H9 (cell line): Measurements from ENCODE around the gene TMEM92. TPM values are rescaled to one million over a fixed set of nuclear protein-coding genes. Genes with fewer than 3 reads are reported as not detected.

Experiments
- DNase-seq: peaks from one replicate; pipeline ENCODE4 v3.0.0-alpha.2; 2017
- H2AFZ ChIP-seq: one replicate; pipeline ENCODE4 v1.6.1; 2013; ENCODE audit warnings: mild to moderate bottlenecking, low read length, control low read depth, moderate library complexity
- H2AK5ac ChIP-seq: 2 replicates; pipeline ENCODE4 v1.6.1; 2013; ENCODE audit warnings: low read length, control low read depth, mixed read lengths; ENCODE audit not compliant: insufficient read length
- H2BK120ac ChIP-seq: one replicate; pipeline ENCODE4 v1.6.1; 2013; ENCODE audit warnings: low read depth, mild to moderate bottlenecking, low read length, control low read depth, inconsistent platforms; ENCODE audit not compliant: poor library complexity, severe bottlenecking
- H2BK12ac ChIP-seq: 2 replicates; pipeline ENCODE4 v1.6.1; 2013; ENCODE audit warnings: low read length, control low read depth, mixed read lengths, low read depth; ENCODE audit not compliant: insufficient read length
- H2BK15ac ChIP-seq: 2 replicates; pipeline ENCODE4 v1.6.1; 2013; ENCODE audit warnings: low read depth, low read length, control low read depth
- H2BK20ac ChIP-seq: one replicate; pipeline ENCODE4 v1.6.1; 2013; ENCODE audit warnings: low read depth, mild to moderate bottlenecking, low read length, control low read depth, inconsistent platforms; ENCODE audit not compliant: poor library complexity, severe bottlenecking
- H2BK5ac ChIP-seq: 2 replicates; pipeline ENCODE4 v1.6.1; 2013; ENCODE audit warnings: low read length, control low read depth, mixed read lengths; ENCODE audit not compliant: insufficient read length
- H3K14ac ChIP-seq: 2 replicates; pipeline ENCODE4 v1.6.1; 2013; ENCODE audit warnings: low read length, control low read depth; ENCODE audit not compliant: insufficient read depth
- H3K18ac ChIP-seq: 2 replicates; pipeline ENCODE4 v1.6.1; 2013; ENCODE audit warnings: low read depth, mild to moderate bottlenecking, mixed read lengths, low read length, control low read depth; ENCODE audit not compliant: insufficient read length
- H3K23ac ChIP-seq: 2 replicates; pipeline ENCODE4 v1.6.1; 2013; ENCODE audit warnings: low read length, control low read depth, mixed read lengths, low read depth; ENCODE audit not compliant: insufficient read length
- H3K23me2 ChIP-seq: 2 replicates; pipeline ENCODE4 v1.6.1; 2013; ENCODE audit warnings: low read depth, mild to moderate bottlenecking, mixed read lengths, low read length, control low read depth; ENCODE audit not compliant: insufficient read length, poor library complexity, severe bottlenecking
- H3K27ac ChIP-seq: 2 replicates; pipeline ENCODE4 v1.5.1; 2013; ENCODE audit warnings: low read length, control low read depth, mixed read lengths, low read depth; ENCODE audit not compliant: insufficient read length
- H3K27me3 ChIP-seq: 2 replicates; pipeline ENCODE4 v1.6.1; 2013; ENCODE audit warnings: low read length, control low read depth, inconsistent platforms; ENCODE audit not compliant: insufficient read depth
- H3K4ac ChIP-seq: 2 replicates; pipeline ENCODE4 v1.6.1; 2013; ENCODE audit warnings: low read depth, mild to moderate bottlenecking, control low read depth, inconsistent platforms, low read length, moderate library complexity
- H3K4me1 ChIP-seq: 2 replicates; pipeline ENCODE4 v1.6.1; 2013; ENCODE audit warnings: low read length, control low read depth, inconsistent platforms; ENCODE audit not compliant: insufficient read depth
- H3K4me2 ChIP-seq: 2 replicates; pipeline ENCODE4 v1.6.1; 2013; ENCODE audit warnings: low read length, control low read depth, mixed read lengths; ENCODE audit not compliant: insufficient read length, insufficient read depth
- H3K56ac ChIP-seq: 2 replicates; pipeline ENCODE4 v1.6.1; 2013; ENCODE audit warnings: low read depth, mild to moderate bottlenecking, mixed read lengths, low read length, control low read depth; ENCODE audit not compliant: insufficient read length
- H3K79me1 ChIP-seq: 2 replicates; pipeline ENCODE4 v1.6.1; 2013; ENCODE audit warnings: low read depth, mild to moderate bottlenecking, moderate library complexity, low read length, control low read depth, inconsistent platforms; ENCODE audit not compliant: insufficient read depth, poor library complexity, severe bottlenecking
- H3K79me2 ChIP-seq: 2 replicates; pipeline ENCODE4 v1.6.1; 2013; ENCODE audit warnings: low read length, control low read depth, inconsistent platforms; ENCODE audit not compliant: insufficient read depth
- H3K9ac ChIP-seq: 2 replicates; pipeline ENCODE4 v1.6.1; 2013; ENCODE audit warnings: low read length, control low read depth, mixed read lengths; ENCODE audit not compliant: insufficient read length; ENCODE audit errors: extremely low read depth
- H3K9me3 ChIP-seq: one replicate; pipeline ENCODE4 v1.6.1; 2013; ENCODE audit warnings: low read depth, low read length, inconsistent platforms; ENCODE audit not compliant: control insufficient read depth
- H3T11ph ChIP-seq: one replicate; pipeline ENCODE4 v1.6.1; 2013; ENCODE audit warnings: mild to moderate bottlenecking, low read length, control low read depth, inconsistent platforms
- H4K20me1 ChIP-seq: one replicate; pipeline ENCODE4 v1.6.1; 2013; ENCODE audit not compliant: control insufficient read depth, insufficient read length, insufficient read depth
- H4K5ac ChIP-seq: 2 replicates; pipeline ENCODE4 v1.6.1; 2013; ENCODE audit warnings: low read depth, mild to moderate bottlenecking, mixed read lengths, low read length, control low read depth; ENCODE audit not compliant: insufficient read length
- H4K8ac ChIP-seq: replicated peaks from 2 replicates; pipeline ENCODE4 v1.6.1; 2013; ENCODE audit warnings: low read length, control low read depth, mixed read lengths, low read depth; ENCODE audit not compliant: insufficient read length
- H4K91ac ChIP-seq: 2 replicates; pipeline ENCODE4 v1.6.1; 2013; ENCODE audit warnings: low read depth, mild to moderate bottlenecking, moderate library complexity, mixed read lengths, low read length, control low read depth; ENCODE audit not compliant: insufficient read length
- H3K27ac Mint-ChIP-seq, 3 experiments: 2 replicates in 2 of 3; 3 replicates in 1 of 3; pipeline ENCODE4 v1.8.0; 2020 to 2021; ENCODE audit warnings: mixed read lengths in 3 of 3, mild to moderate bottlenecking in 1 of 3, moderate library complexity in 1 of 3
- H3K27me3 Mint-ChIP-seq: 2 replicates; pipeline ENCODE4 v1.8.0; 2021; ENCODE audit warnings: low read depth, mild to moderate bottlenecking, moderate library complexity, mixed read lengths
- H3K36me3 Mint-ChIP-seq, 3 experiments: 2 replicates in 2 of 3; 3 replicates in 1 of 3; pipeline ENCODE4 v1.8.0; 2020 to 2021; ENCODE audit warnings: low read depth in 3 of 3, mixed read lengths in 3 of 3; ENCODE audit not compliant: insufficient read depth in 1 of 3
- H3K4me1 Mint-ChIP-seq, 2 experiments: 2 replicates each; pipeline ENCODE4 v1.8.0; 2020; ENCODE audit warnings: mixed read lengths in 2 of 2
- H3K4me3 Mint-ChIP-seq, 2 experiments: 2 replicates in 1 of 2; 3 replicates in 1 of 2; pipeline ENCODE4 v1.8.0; 2020 to 2021; ENCODE audit warnings: mild to moderate bottlenecking in 2 of 2, mixed read lengths in 2 of 2, moderate library complexity in 1 of 2
- H3K9me3 Mint-ChIP-seq, 2 experiments: 2 replicates in 1 of 2; 3 replicates in 1 of 2; pipeline ENCODE4 v1.8.0; 2020; ENCODE audit warnings: mild to moderate bottlenecking in 2 of 2, mixed read lengths in 2 of 2, moderate library complexity in 1 of 2
- WGBS: extraction: QIAGEN DNeasy Blood & Tissue Kit; methylation state at CpG from one replicate; pipeline ENCODE4 v1.1.7; 2013; ENCODE audit warnings: missing lambda C conversion rate, low lambda C conversion rate, mixed read lengths; ENCODE audit not compliant: insufficient read length; ENCODE audit errors: extremely low coverage; 5-methylcytosine and 5-hydroxymethylcytosine counted together
- total RNA-seq: library from RNA; stranded (reverse); gene quantifications from 2 replicates; pipeline ENCODE4 v1.2.1, GENCODE V29; 2021
- TF ChIP-seq, protein P1 (sequence below): fragments of 200-600 bp; sonication (generic); conservative IDR thresholded peaks from 3 replicates; pipeline ENCODE4 v1.8.0; 2021; ENCODE audit warnings: antibody characterized with exemption, mild to moderate bottlenecking

Gene TMEM92
- total RNA-seq, 1 experiment from 2014 or later: 10.9 TPM

DNA sequence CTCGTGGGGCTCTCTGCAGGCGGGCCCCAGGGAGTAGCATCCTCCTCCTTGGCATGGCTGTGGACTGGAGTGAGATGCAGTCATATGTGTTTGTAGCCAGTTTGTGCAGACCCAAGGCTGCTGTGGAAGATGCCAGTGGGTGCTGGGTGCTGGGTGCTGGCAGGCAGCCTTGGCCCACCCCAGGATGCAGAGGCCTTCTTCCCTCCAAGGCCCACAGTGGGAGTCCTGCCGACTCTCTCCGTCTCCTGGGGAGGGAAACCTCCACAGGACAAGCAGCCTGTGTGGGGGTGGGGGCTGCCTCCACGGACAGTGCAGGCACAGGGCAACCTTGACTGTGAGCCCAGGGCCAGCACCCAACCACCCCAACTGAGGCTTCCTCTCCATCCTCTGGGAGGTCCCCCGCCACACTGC, 13.8 kb upstream of the TMEM92 start:
- no peak overlapping the region for H2AFZ ChIP-seq
- no peak overlapping the region for H3K23ac ChIP-seq
- H3K27ac Mint-ChIP-seq: no peak overlapping the region
- no peaks in the 10 kb centered on the region for H3K4me1 ChIP-seq
- H3K79me2 ChIP-seq: no peaks in the 10 kb centered on the region
- no peak overlapping the region for H3K56ac ChIP-seq
- no peaks in the 10 kb centered on the region for H3K79me1 ChIP-seq
- no peaks in the 10 kb centered on the region for H3K9me3 ChIP-seq
- peaks cover 19 to 42% of the 10 kb centered on the region in 2 experiments for H3K4me1 Mint-ChIP-seq
- TF ChIP-seq, protein P1, sequence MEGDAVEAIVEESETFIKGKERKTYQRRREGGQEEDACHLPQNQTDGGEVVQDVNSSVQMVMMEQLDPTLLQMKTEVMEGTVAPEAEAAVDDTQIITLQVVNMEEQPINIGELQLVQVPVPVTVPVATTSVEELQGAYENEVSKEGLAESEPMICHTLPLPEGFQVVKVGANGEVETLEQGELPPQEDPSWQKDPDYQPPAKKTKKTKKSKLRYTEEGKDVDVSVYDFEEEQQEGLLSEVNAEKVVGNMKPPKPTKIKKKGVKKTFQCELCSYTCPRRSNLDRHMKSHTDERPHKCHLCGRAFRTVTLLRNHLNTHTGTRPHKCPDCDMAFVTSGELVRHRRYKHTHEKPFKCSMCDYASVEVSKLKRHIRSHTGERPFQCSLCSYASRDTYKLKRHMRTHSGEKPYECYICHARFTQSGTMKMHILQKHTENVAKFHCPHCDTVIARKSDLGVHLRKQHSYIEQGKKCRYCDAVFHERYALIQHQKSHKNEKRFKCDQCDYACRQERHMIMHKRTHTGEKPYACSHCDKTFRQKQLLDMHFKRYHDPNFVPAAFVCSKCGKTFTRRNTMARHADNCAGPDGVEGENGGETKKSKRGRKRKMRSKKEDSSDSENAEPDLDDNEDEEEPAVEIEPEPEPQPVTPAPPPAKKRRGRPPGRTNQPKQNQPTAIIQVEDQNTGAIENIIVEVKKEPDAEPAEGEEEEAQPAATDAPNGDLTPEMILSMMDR: no peak
- H2BK12ac ChIP-seq: no peak overlapping the region
- H4K8ac ChIP-seq: no peak overlapping the region
- H3K23me2 ChIP-seq: no peaks in the 10 kb centered on the region
- no peak overlapping the region for H3K4me2 ChIP-seq
- H3K9ac ChIP-seq: no peak overlapping the region
- H2AK5ac ChIP-seq: no peak overlapping the region
- H3K14ac ChIP-seq: no peak overlapping the region
- no peak overlapping the region for H3K18ac ChIP-seq
- no peaks in the 10 kb centered on the region; a peak in 1 of 7 replicates for H3K36me3 Mint-ChIP-seq
- H2BK120ac ChIP-seq: no peak overlapping the region
- no peak for DNase-seq
- no peak overlapping the region for H2BK20ac ChIP-seq
- H3K27ac ChIP-seq: no peak overlapping the region
- H4K5ac ChIP-seq: no peak overlapping the region
- H3K9me3 Mint-ChIP-seq: no peaks in the 10 kb centered on the region
- H3K27me3 Mint-ChIP-seq: peaks cover 33% of the 10 kb centered on the region
- no peak overlapping the region for H2BK5ac ChIP-seq
- no peaks in the 10 kb centered on the region for H3K27me3 ChIP-seq
- H4K20me1 ChIP-seq: no peaks in the 10 kb centered on the region
- H3T11ph ChIP-seq: no peak overlapping the region
- H3K4me3 Mint-ChIP-seq: no peak overlapping the region
- no peak overlapping the region for H4K91ac ChIP-seq
- no peak overlapping the region for H3K4ac ChIP-seq
- WGBS: no CpG with 5 or more reads among the region's 6 CpGs
- H2BK15ac ChIP-seq: no peak overlapping the region
